GM12878 (cell line): ENCODE data around the gene TPRA1. TPM values are rescaled to one million over a fixed set of nuclear protein-coding genes. Genes with fewer than 3 reads are reported as not detected.

Experiments
- ATAC-seq: fragments of 200-7000 bp; cut with Tn5 transposase; 3 replicates; pipeline ENCODE4 v1.9.1; 2020; ENCODE audit warnings: mild to moderate bottlenecking, moderate library complexity
- BruUV-seq: library from RNA; stranded (reverse); fragments of 400-500 nt; replicated peaks from 2 replicates; lab custom pipeline; 2021; lab: Mats Ljungman, UMichigan
- CTCF ChIA-PET: fragments of 300-600 bp; sonication (Branson Sonifier 250); formaldehyde crosslinking; extraction: SDS; loops from one replicate; lab custom pipeline; 2021; ENCODE audit warnings: inconsistent platforms; lab: Yijun Ruan, JAX
- POLR2A ChIA-PET: fragments of 350-600 bp; formaldehyde crosslinking; extraction: SDS; loops from one replicate; lab custom pipeline; 2021; ENCODE audit warnings: inconsistent platforms; lab: Charles Lee
- RAD21 ChIA-PET: fragments of 300-600 bp; sonication (Branson Sonifier 250); formaldehyde crosslinking; loops from one replicate; lab custom pipeline; 2023; ENCODE audit warnings: antibody characterized with exemption; ENCODE audit not compliant: unreplicated experiment; lab: Charles Lee
- SMC1A ChIA-PET: fragments of 300-600 bp; sonication (Branson Sonifier 250); formaldehyde crosslinking; loops from one replicate; lab custom pipeline; 2023; ENCODE audit not compliant: unreplicated experiment, uncharacterized antibody; lab: Charles Lee
- DNase-seq: peaks from one replicate; pipeline ENCODE4 v3.0.0-alpha.2; 2011; ENCODE audit warnings: low read depth, low spot score
- FAIRE-seq: peaks from 3 replicates; lab custom pipeline; 2011; peaks lifted over from hg19 to GRCh38; lab: Jason Lieb, UNC
- H2AFZ ChIP-seq: 2 replicates; pipeline ENCODE4 v1.6.0; 2011; ENCODE audit warnings: low read depth, low read length, control low read depth; ENCODE audit not compliant: control insufficient read depth
- H3K27ac ChIP-seq: 2 replicates; pipeline ENCODE4 v1.5.1; 2011; ENCODE audit warnings: control low read depth; ENCODE audit not compliant: control insufficient read depth, insufficient read depth
- H3K27me3 ChIP-seq, 2 experiments: replicated peaks in 1 of 2; 2 replicates each; pipeline versions ENCODE4 v1.6.0 to v1.6.1; 2011; ENCODE audit warnings: low read length in 1 of 2; ENCODE audit not compliant: control insufficient read depth in 2 of 2, insufficient read depth in 2 of 2
- H3K36me3 ChIP-seq, 2 experiments: 2 replicates each; pipeline ENCODE4 v1.5.1; 2011; ENCODE audit warnings: low read length in 1 of 2; ENCODE audit not compliant: control insufficient read depth in 2 of 2, insufficient read depth in 2 of 2
- H3K4me1 ChIP-seq: 2 replicates; pipeline ENCODE4 v1.6.1; 2011; ENCODE audit warnings: mild to moderate bottlenecking, low read length, moderate library complexity, mixed read lengths; ENCODE audit not compliant: control insufficient read depth, insufficient read depth
- H3K4me2 ChIP-seq: 2 replicates; pipeline ENCODE4 v1.6.0; 2011; ENCODE audit warnings: control low read depth; ENCODE audit not compliant: control insufficient read depth, insufficient read depth
- H3K4me3 ChIP-seq: fragments of 200-600 bp; sonication (generic); 2 replicates; pipeline ENCODE4 v1.5.1; 2016
- H3K79me2 ChIP-seq: 2 replicates; pipeline ENCODE4 v1.6.0; 2011; ENCODE audit warnings: low read length; ENCODE audit not compliant: control insufficient read depth, insufficient read depth
- H3K9ac ChIP-seq: 2 replicates; pipeline ENCODE4 v1.8.0; 2011; ENCODE audit warnings: low read length, control low read depth, mixed read lengths; ENCODE audit not compliant: control insufficient read depth, insufficient read depth
- H3K9me3 ChIP-seq: replicated peaks from 3 replicates; pipeline ENCODE4 v1.5.1; 2011; ENCODE audit warnings: mild to moderate bottlenecking, low read length; ENCODE audit not compliant: control insufficient read depth, insufficient read depth
- H4K20me1 ChIP-seq: 2 replicates; pipeline ENCODE4 v1.6.0; 2011; ENCODE audit not compliant: control insufficient read depth, insufficient read depth
- ATF7 ChIP-seq: fragments of 450-650 bp; IDR thresholded peaks from 2 replicates; pipeline ENCODE4 v1.6.1; 2016; ENCODE audit warnings: low read depth, mild to moderate bottlenecking
- BRCA1 ChIP-seq: IDR thresholded peaks from 2 replicates; pipeline ENCODE4 v1.6.1; 2011; ENCODE audit warnings: low read depth, low read length, improper control_type of control experiment
- ELK1 ChIP-seq: IDR thresholded peaks from 2 replicates; pipeline ENCODE4 v1.6.1; 2012; ENCODE audit warnings: low read depth, low read length, improper control_type of control experiment
- ETV6 ChIP-seq, 2 experiments: fragments of 450-650 bp in 1 of 2; IDR thresholded peaks in 1 of 2; conservative IDR thresholded peaks in 1 of 2; 2 replicates each; pipeline ENCODE4 v1.6.1; 2014; ENCODE audit warnings: antibody characterized with exemption in 1 of 2, borderline replicate concordance in 1 of 2, low read depth in 1 of 2, mild to moderate bottlenecking in 1 of 2, moderate library complexity in 1 of 2
- KAT2A ChIP-seq: conservative IDR thresholded peaks from 2 replicates; pipeline ENCODE4 v1.6.1; 2011; ENCODE audit warnings: low read depth, low read length; ENCODE audit not compliant: control insufficient read depth
- NBN ChIP-seq: fragments of 450-650 bp; IDR thresholded peaks from 2 replicates; pipeline ENCODE4 v1.6.1; 2016
- NR2C2 ChIP-seq: IDR thresholded peaks from 2 replicates; pipeline ENCODE4 v1.6.1; 2011; ENCODE audit warnings: borderline replicate concordance, low read depth; ENCODE audit not compliant: control insufficient read depth, insufficient read length
- PML ChIP-seq: IDR thresholded peaks from 2 replicates; pipeline ENCODE4 v1.6.1; 2012; ENCODE audit warnings: low read length, inconsistent platforms
- POLR2A ChIP-seq: IDR thresholded peaks from 2 replicates; pipeline ENCODE4 v1.6.1; 2011; ENCODE audit warnings: low read depth, mild to moderate bottlenecking, low read length
- SMC3 ChIP-seq: IDR thresholded peaks from 2 replicates; pipeline ENCODE4 v1.6.1; 2011; ENCODE audit warnings: low read length, improper control_type of control experiment, borderline replicate concordance
- TBL1XR1 ChIP-seq: IDR thresholded peaks from 2 replicates; pipeline ENCODE4 v1.6.1; 2012; ENCODE audit warnings: low read depth, low read length, improper control_type of control experiment
- TCF3 ChIP-seq: IDR thresholded peaks from 2 replicates; pipeline ENCODE4 v1.6.1; 2012; ENCODE audit warnings: low read depth, mild to moderate bottlenecking, low read length, borderline replicate concordance; ENCODE audit not compliant: insufficient read depth
- YY1 ChIP-seq: IDR thresholded peaks from 2 replicates; pipeline ENCODE4 v1.6.1; 2011; ENCODE audit warnings: low read depth, mild to moderate bottlenecking, low read length
- ZNF24 ChIP-seq: fragments of 450-650 bp; IDR thresholded peaks from 2 replicates; pipeline ENCODE4 v1.6.1; 2017; ENCODE audit warnings: antibody characterized with exemption, mild to moderate bottlenecking
- ZNF687 ChIP-seq: fragments of 450-650 bp; IDR thresholded peaks from 2 replicates; pipeline ENCODE4 v1.6.1; 2017; ENCODE audit warnings: mild to moderate bottlenecking, moderate library complexity
- WGBS: methylation state at CpG from one replicate; pipeline ENCODE4 v1.1.6; 2016; ENCODE audit warnings: low lambda C conversion rate; ENCODE audit not compliant: insufficient replicate concordance, insufficient coverage; ENCODE audit errors: missing lambda C conversion rate; 5-methylcytosine and 5-hydroxymethylcytosine counted together
- in situ Hi-C: fragments of 300-500 bp; cut with MboI; formaldehyde crosslinking; loops from 9 replicates; pipeline ENCODE4 v1.14.3; 2018; ENCODE audit warnings: mixed read lengths
- intact Hi-C: fragments of 100-400 bp; cut with micrococcal nuclease; formaldehyde crosslinking; loops from one replicate; pipeline ENCODE4 v1.14.2; 2022; ENCODE audit not compliant: unreplicated experiment
- polyA plus RNA-seq, 11 experiments: library from polyadenylated mRNA; depleted of rRNA in 4 of 11; unstranded in 6 of 11; stranded (reverse) in 5 of 11; fragments of >200 nt; fragmentation: Nextera tagmentation in 4 of 11; fragmentation: Illumina TruSeq in 1 of 11; extraction: Ambion mirVana in 4 of 11; extraction: Trizol in 1 of 11; gene quantifications; 1 replicate in 1 of 11; 2 replicates in 10 of 11; pipeline versions ENCODE4 v1.2.1 to v1.2.3, GENCODE V29; 2011 to 2016; ENCODE audit warnings: inconsistent platforms in 2 of 11, missing spikeins in 2 of 11, low read depth in 1 of 11
- total RNA-seq, 4 experiments: library from RNA; depleted of rRNA in 3 of 4; stranded (reverse); fragments of >200 nt in 3 of 4; fragmentation: Illumina TruSeq in 1 of 4; extraction: Trizol in 1 of 4; gene quantifications; 2 replicates each; pipeline versions ENCODE4 v1.2.1 to v1.2.3, GENCODE V29; 2013 to 2021

Gene TPRA1
- total and polyA plus RNA-seq, 10 of the 15 experiments (the other 5 are each of a cell fraction or from before 2014, with no cell fraction given) = 1.8 to 39.6 (median 26.6) TPM

- peaks cover 3 to 8% of the 10 kb centered on the region in 2 experiments; a peak in 2 of 4 replicates for H3K36me3 ChIP-seq
- intact Hi-C loops = no loop called here
- CTCF ChIA-PET = interaction anchor here (0.6 kb wide), 1 partner anchor 1404 kb away, joined by 3 read pairs; no protein-coding TSS in a partner anchor
- in situ Hi-C loops = no loop called here
- no peaks in the 10 kb centered on the region for H3K79me2 ChIP-seq
- no peak for TF ChIP-seq NR2C2
- TF ChIP-seq PML = no peak
- no peak for TF ChIP-seq TCF3
- no peak for TF ChIP-seq KAT2A
- TF ChIP-seq POLR2A = no peak
- TF ChIP-seq ELK1 = no peak
- TF ChIP-seq BRCA1 = no peak
- no peak for TF ChIP-seq TBL1XR1
- FAIRE-seq (no peak), DNase-seq (no peak), ATAC-seq (no peak)
- H3K27ac ChIP-seq = no peak overlapping the region
- POLR2A ChIA-PET = no interaction called here
- H3K4me2 ChIP-seq = no peak overlapping the region
- RAD21 ChIA-PET = no interaction called here
- SMC1A ChIA-PET = no interaction called here
- BruUV-seq = no TSS peak
- no peaks in the 10 kb centered on the region for H3K27me3 ChIP-seq
- no peak overlapping the region for H2AFZ ChIP-seq
- WGBS = 76% methylated on average over 9 of the region's 9 CpGs
- no peak overlapping the region for H3K9ac ChIP-seq
- H3K9me3 ChIP-seq = no peaks in the 10 kb centered on the region
- H3K4me1 ChIP-seq = no peaks in the 10 kb centered on the region
- H4K20me1 ChIP-seq = no peaks in the 10 kb centered on the region
- H3K4me3 ChIP-seq = no peak overlapping the region
These were observed 21.9 kb downstream of the TPRA1 start for GRCh38 chr3:127568586-127568985.

- in situ Hi-C loops = no loop called here
- Histone ChIP-seq H2AFZ (no peak overlapping the region), H3K36me3 (no peaks in the 10 kb centered on the region; a peak in 1 of 4 replicates), H4K20me1 (no peaks in the 10 kb centered on the region), H3K4me1 (no peaks in the 10 kb centered on the region), H3K4me3 (no peak overlapping the region), H3K27me3 (no peaks in the 10 kb centered on the region), H3K9ac (no peak overlapping the region), H3K79me2 (no peaks in the 10 kb centered on the region), H3K27ac (no peak overlapping the region), H3K4me2 (no peak overlapping the region), H3K9me3 (no peaks in the 10 kb centered on the region)
- ChIA-PET POLR2A (no interaction called here), CTCF (no interaction called here), RAD21 (no interaction called here), SMC1A (no interaction called here)
- 49% methylated on average over 9 of the region's 9 CpGs for WGBS
- BruUV-seq = no TSS peak
- intact Hi-C loops = no loop called here
- no peak for FAIRE-seq
- ATAC-seq = no peak
- DNase-seq = no peak
- TF ChIP-seq TBL1XR1 (no peak), SMC3 (no peak), ETV6 (conservative IDR thresholded peaks at IDR 0.05 in 1 of 2, IDR thresholded peaks at IDR 0.05 in 1 of 2; ENCODE audit: borderline replicate concordance in 1 of 2, low read depth in 1 of 2) (no peak), NBN (no peak), ZNF687 (no peak), ZNF24 (no peak), YY1 (no peak), ATF7 (no peak)
These were observed 23.7 kb downstream of the TPRA1 start for GRCh38 chr3:127566833-127567232.
